ENCODE results near the gene TLX3. TPM values are rescaled to one million over a fixed set of nuclear protein-coding genes. Genes with fewer than 3 reads are reported as not detected.

The TLX3 gene
- total and polyA plus RNA-seq, 2 of the 8 experiments (the other 6 are each of a cell fraction or from before 2014, with no cell fraction given) = not detected

DNA sequence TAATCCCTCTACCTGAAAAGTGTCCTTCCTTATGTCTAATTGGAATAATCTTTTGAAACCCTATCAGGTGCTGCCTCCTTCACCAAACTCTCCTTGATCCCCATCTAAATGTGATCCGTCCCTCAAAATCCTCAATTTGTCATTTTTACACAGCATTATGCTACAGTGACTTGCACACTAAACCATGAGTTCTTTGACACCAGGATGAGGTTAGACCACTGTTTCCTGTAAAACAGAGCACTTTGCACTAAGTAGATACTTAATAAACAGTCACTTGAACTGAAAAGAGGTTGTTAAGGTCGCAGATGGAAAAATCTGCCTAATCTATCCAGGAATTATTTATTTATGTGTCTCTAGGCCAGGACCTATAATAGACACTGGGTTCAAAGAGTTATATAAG is 44.2 kb upstream of the TLX3 start:
- Histone ChIP-seq H3K27ac (ENCODE audit: low read depth, low read length) (no peak overlapping the region), H2BK20ac (ENCODE audit: low read length) (no peak overlapping the region), H3K9me3 (ENCODE audit: insufficient read depth in 2 of 2, low read depth in 1 of 2, low read length in 1 of 2) (no peaks in the 10 kb centered on the region), H3K4me3 (ENCODE audit: extremely low read depth in 1 of 4, insufficient read depth in 2 of 4, low read depth in 3 of 4, low read length in 4 of 4) (no peak overlapping the region), H4K20me1 (replicated peaks in 1 of 2; ENCODE audit: control insufficient read depth in 1 of 2, insufficient read depth in 2 of 2, low read length in 2 of 2) (no peaks in the 10 kb centered on the region), H3K4me2 (ENCODE audit: insufficient read depth in 1 of 2, low read depth in 2 of 2, low read length in 2 of 2) (no peak overlapping the region), H4K5ac (ENCODE audit: insufficient read length, low read depth, low read length) (no peak overlapping the region), H2AK5ac (ENCODE audit: low read depth, low read length) (no peak overlapping the region), H3K4ac (replicated peaks; ENCODE audit: insufficient read length, low read depth, low read length) (no peak overlapping the region), H3K23me2 (ENCODE audit: low read depth, low read length) (no peaks in the 10 kb centered on the region), H3K56ac (replicated peaks; ENCODE audit: insufficient read length, low read depth, low read length) (no peak overlapping the region), H4K91ac (replicated peaks; ENCODE audit: insufficient read length, low read length) (no peak overlapping the region), H3K79me1 (ENCODE audit: low read depth, low read length) (no peaks in the 10 kb centered on the region), H3K36me3 (ENCODE audit: control insufficient read depth in 2 of 4, insufficient read depth in 4 of 4, low read length in 3 of 4) (no peaks in the 10 kb centered on the region), H3K9ac (replicated peaks in 1 of 4; ENCODE audit: extremely low read depth in 1 of 4, low read depth in 3 of 4, low read length in 3 of 4) (no peak overlapping the region), H2BK15ac (ENCODE audit: low read length) (no peak overlapping the region), H3K4me1 (replicated peaks in 1 of 4; ENCODE audit: control insufficient read depth in 3 of 4, insufficient read depth in 4 of 4, low read length in 3 of 4) (no peaks in the 10 kb centered on the region), H2BK120ac (replicated peaks; ENCODE audit: low read depth, low read length) (no peak overlapping the region), H4K8ac (ENCODE audit: extremely low read depth, insufficient read depth, low read length) (no peak overlapping the region), H2BK12ac (ENCODE audit: low read depth, low read length) (no peak overlapping the region), H2BK5ac (ENCODE audit: low read depth, low read length) (no peak overlapping the region), H3K14ac (ENCODE audit: insufficient read length) (no peak overlapping the region), H3K79me2 (ENCODE audit: control insufficient read depth in 1 of 2, insufficient read depth in 2 of 2, low read length in 2 of 2) (no peaks in the 10 kb centered on the region), H2AFZ (ENCODE audit: low read length) (no peak overlapping the region), H3K18ac (ENCODE audit: extremely low read depth, low read length) (no peak overlapping the region), H3K23ac (ENCODE audit: insufficient read length) (no peak overlapping the region), H3K27me3 (replicated peaks in 1 of 4; ENCODE audit: control insufficient read depth in 3 of 4, extremely low read depth in 1 of 4, insufficient read depth in 3 of 4, low read length in 3 of 4) (no peaks in the 10 kb centered on the region)
- CTCF ChIA-PET (ENCODE audit: partially characterized antibody) = interaction anchor here (1.7 to 4.1 kb wide), 3 partner anchors 8 to 520 kb away, joined by 5 to 25 read pairs (median 5); no protein-coding TSS in a partner anchor
- 89% methylated on average over 2 of the region's 2 CpGs; no CpG with 5 or more reads in 1 of the 2 experiments for WGBS, 2 experiments (ENCODE audit: extremely low coverage in 1 of 2, insufficient coverage in 1 of 2, insufficient read length in 1 of 2, insufficient replicate concordance in 2 of 2, low coverage in 1 of 2, low lambda C conversion rate in 2 of 2, missing lambda C conversion rate in 1 of 2)
- no peak for DNase-seq (ENCODE audit: low read depth in 1 of 2, low spot score in 2 of 2)
- POLR2A ChIA-PET (ENCODE audit: partially characterized antibody) = no interaction called here
- no peak for FAIRE-seq
- TF ChIP-seq JUND (IDR thresholded peaks at IDR 0.05; ENCODE audit: low read length) (no peak), EP300 (IDR thresholded peaks at IDR 0.05; ENCODE audit: borderline replicate concordance in 1 of 2, low read depth in 2 of 2, low read length in 2 of 2) (no peak), ASH2L (IDR thresholded peaks at IDR 0.05; ENCODE audit: low read length) (no peak), CTBP2 (IDR thresholded peaks at IDR 0.05; ENCODE audit: borderline replicate concordance, insufficient read depth, insufficient read length, low read length) (no peak), RBBP5 (IDR thresholded peaks at IDR 0.05; ENCODE audit: borderline replicate concordance, low read depth, low read length) (no peak), KDM5A (IDR thresholded peaks at IDR 0.05; ENCODE audit: low read length) (no peak), MAFK (IDR thresholded peaks at IDR 0.05; ENCODE audit: low read depth, low read length) (no peak), RXRA (IDR thresholded peaks at IDR 0.05; ENCODE audit: insufficient read depth, low read depth, low read length) (no peak), TCF12 (IDR thresholded peaks at IDR 0.05; ENCODE audit: low read depth, low read length) (no peak), CBX8 (IDR thresholded peaks at IDR 0.05; ENCODE audit: borderline replicate concordance, low read depth, low read length) (no peak), BRCA1 (IDR thresholded peaks at IDR 0.05; ENCODE audit: low read depth, low read length) (no peak)
- TF ChIP-seq, protein P1, sequence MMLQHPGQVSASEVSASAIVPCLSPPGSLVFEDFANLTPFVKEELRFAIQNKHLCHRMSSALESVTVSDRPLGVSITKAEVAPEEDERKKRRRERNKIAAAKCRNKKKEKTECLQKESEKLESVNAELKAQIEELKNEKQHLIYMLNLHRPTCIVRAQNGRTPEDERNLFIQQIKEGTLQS (IDR thresholded peaks at IDR 0.05; ENCODE audit: insufficient read depth, low read depth, low read length) = no peak

Data from H1 (cell line).